ENCODE results near the gene BCORL1.

DNA sequence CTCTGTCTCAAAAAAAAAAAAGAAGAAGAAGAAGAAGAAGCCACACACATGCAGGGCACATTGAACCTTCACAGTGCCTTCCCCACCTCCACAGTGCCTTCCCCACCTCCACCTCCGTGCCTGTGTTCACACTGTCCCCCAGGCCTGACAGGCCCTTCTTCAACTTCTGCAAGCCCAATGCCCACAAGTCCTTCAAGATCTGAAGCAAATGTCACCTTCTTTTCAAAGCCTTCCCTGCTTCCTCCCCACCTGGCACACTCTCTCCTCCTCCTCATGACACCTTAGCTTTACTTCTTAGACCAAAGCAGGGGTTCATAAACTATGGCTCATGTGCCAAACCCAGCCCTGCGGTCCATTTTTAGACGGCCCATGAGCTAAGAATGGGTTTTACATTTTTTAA, 107.9 kb downstream of the BCORL1 start:
- no peak for TF ChIP-seq POLR2AphosphoS5 (IDR thresholded peaks at IDR 0.05; ENCODE audit: insufficient read depth, low read depth, low read length)
- TF ChIP-seq, protein P1, sequence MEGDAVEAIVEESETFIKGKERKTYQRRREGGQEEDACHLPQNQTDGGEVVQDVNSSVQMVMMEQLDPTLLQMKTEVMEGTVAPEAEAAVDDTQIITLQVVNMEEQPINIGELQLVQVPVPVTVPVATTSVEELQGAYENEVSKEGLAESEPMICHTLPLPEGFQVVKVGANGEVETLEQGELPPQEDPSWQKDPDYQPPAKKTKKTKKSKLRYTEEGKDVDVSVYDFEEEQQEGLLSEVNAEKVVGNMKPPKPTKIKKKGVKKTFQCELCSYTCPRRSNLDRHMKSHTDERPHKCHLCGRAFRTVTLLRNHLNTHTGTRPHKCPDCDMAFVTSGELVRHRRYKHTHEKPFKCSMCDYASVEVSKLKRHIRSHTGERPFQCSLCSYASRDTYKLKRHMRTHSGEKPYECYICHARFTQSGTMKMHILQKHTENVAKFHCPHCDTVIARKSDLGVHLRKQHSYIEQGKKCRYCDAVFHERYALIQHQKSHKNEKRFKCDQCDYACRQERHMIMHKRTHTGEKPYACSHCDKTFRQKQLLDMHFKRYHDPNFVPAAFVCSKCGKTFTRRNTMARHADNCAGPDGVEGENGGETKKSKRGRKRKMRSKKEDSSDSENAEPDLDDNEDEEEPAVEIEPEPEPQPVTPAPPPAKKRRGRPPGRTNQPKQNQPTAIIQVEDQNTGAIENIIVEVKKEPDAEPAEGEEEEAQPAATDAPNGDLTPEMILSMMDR (IDR thresholded peaks at IDR 0.05; ENCODE audit: extremely low read depth in 1 of 2, insufficient read depth in 1 of 2, low read depth in 1 of 2, low read length in 2 of 2) = no peak
- TF ChIP-seq MYC (IDR thresholded peaks at IDR 0.05; ENCODE audit: low read depth, low read length) = no peak
- TF ChIP-seq POLR2A (IDR thresholded peaks at IDR 0.05; ENCODE audit: low read depth, low read length) = no peak
- TF ChIP-seq EZH2 (IDR thresholded peaks at IDR 0.05; ENCODE audit: borderline replicate concordance, low read depth, low read length, severe bottlenecking) = no peak
- TF ChIP-seq, protein P2, sequence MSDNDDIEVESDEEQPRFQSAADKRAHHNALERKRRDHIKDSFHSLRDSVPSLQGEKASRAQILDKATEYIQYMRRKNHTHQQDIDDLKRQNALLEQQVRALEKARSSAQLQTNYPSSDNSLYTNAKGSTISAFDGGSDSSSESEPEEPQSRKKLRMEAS (IDR thresholded peaks at IDR 0.05; ENCODE audit: insufficient read depth, insufficient read length) = no peak
- TF ChIP-seq FOS (IDR thresholded peaks at IDR 0.05; ENCODE audit: borderline replicate concordance, insufficient read depth, low read length) = no peak
- no peak for TF ChIP-seq JUN (IDR thresholded peaks at IDR 0.05; ENCODE audit: borderline replicate concordance, insufficient read depth, insufficient read length, low read depth)

Data from endothelial cell of umbilical vein (primary cell).